Neuronal stem cell (in vitro differentiated cells): ENCODE measurements around the gene SMYD3.

ENCODE experiments used
- DNase-seq: peaks from one replicate; pipeline ENCODE4 v3.0.0-alpha.2; 2013; ENCODE audit warnings: low spot score
- H2AFZ ChIP-seq: one replicate; pipeline ENCODE4 v1.6.1; 2013; ENCODE audit warnings: mild to moderate bottlenecking, low read length, inconsistent platforms
- H2AK5ac ChIP-seq: 2 replicates; pipeline ENCODE4 v1.6.1; 2013; ENCODE audit warnings: low read depth, mild to moderate bottlenecking, inconsistent platforms, low read length, moderate library complexity, mixed read lengths
- H2BK120ac ChIP-seq: 2 replicates; pipeline ENCODE4 v1.6.1; 2013; ENCODE audit warnings: low read depth, mild to moderate bottlenecking, inconsistent platforms, low read length, moderate library complexity, mixed read lengths
- H2BK12ac ChIP-seq: one replicate; pipeline ENCODE4 v1.6.1; 2013; ENCODE audit warnings: low read length, inconsistent platforms
- H2BK15ac ChIP-seq: 2 replicates; pipeline ENCODE4 v1.6.1; 2013; ENCODE audit warnings: mild to moderate bottlenecking, low read length, inconsistent platforms, mixed read lengths
- H2BK5ac ChIP-seq: one replicate; pipeline ENCODE4 v1.6.1; 2013; ENCODE audit warnings: inconsistent platforms, mild to moderate bottlenecking, low read length, moderate library complexity
- H3K14ac ChIP-seq: one replicate; pipeline ENCODE4 v1.6.1; 2013; ENCODE audit warnings: low read length, inconsistent platforms
- H3K18ac ChIP-seq: 2 replicates; pipeline ENCODE4 v1.6.1; 2013; ENCODE audit warnings: low read length, inconsistent platforms
- H3K23ac ChIP-seq: 2 replicates; pipeline ENCODE4 v1.6.1; 2013; ENCODE audit warnings: low read depth, mild to moderate bottlenecking, mixed read lengths, low read length, inconsistent platforms; ENCODE audit not compliant: poor library complexity
- H3K27ac ChIP-seq: replicated peaks from 3 replicates; pipeline ENCODE4 v1.5.1; 2013; ENCODE audit warnings: low read length, inconsistent platforms
- H3K27me3 ChIP-seq, 3 experiments: 2 replicates each; pipeline ENCODE4 v1.6.1; 2013; ENCODE audit warnings: low read length in 3 of 3, mild to moderate bottlenecking in 2 of 3, inconsistent platforms in 1 of 3, low read depth in 1 of 3, mixed read lengths in 1 of 3, moderate library complexity in 1 of 3; ENCODE audit not compliant: control insufficient read depth in 3 of 3, insufficient read depth in 3 of 3
- H3K36me3 ChIP-seq, 2 donors: replicated peaks in 1 of 2; 2 replicates each; pipeline ENCODE4 v1.6.1; 2013; ENCODE audit warnings: low read length in 2 of 2; ENCODE audit not compliant: control insufficient read depth in 2 of 2, insufficient read depth in 2 of 2
- H3K4ac ChIP-seq: 2 replicates; pipeline ENCODE4 v1.6.1; 2013; ENCODE audit warnings: inconsistent platforms, mild to moderate bottlenecking, low read length, moderate library complexity
- H3K4me1 ChIP-seq, 2 donors: 1 replicate in 1 of 2; 2 replicates in 1 of 2; pipeline ENCODE4 v1.6.1; 2013; ENCODE audit warnings: low read length in 2 of 2, low read depth in 1 of 2; ENCODE audit not compliant: control insufficient read depth in 2 of 2, insufficient read depth in 1 of 2
- H3K4me2 ChIP-seq: one replicate; pipeline ENCODE4 v1.6.1; 2013; ENCODE audit warnings: mild to moderate bottlenecking, low read length, inconsistent platforms; ENCODE audit not compliant: insufficient read depth, poor library complexity, severe bottlenecking
- H3K4me3 ChIP-seq, 2 donors: 2 replicates each; pipeline ENCODE4 v1.5.1; 2013; ENCODE audit warnings: low read length in 2 of 2, mild to moderate bottlenecking in 2 of 2, inconsistent platforms in 1 of 2, moderate library complexity in 1 of 2
- H3K79me1 ChIP-seq: one replicate; pipeline ENCODE4 v1.6.1; 2013; ENCODE audit warnings: low read depth, mild to moderate bottlenecking, inconsistent platforms, low read length, moderate library complexity
- H3K9ac ChIP-seq: one replicate; pipeline ENCODE4 v1.6.1; 2013; ENCODE audit warnings: mild to moderate bottlenecking, low read depth, low read length, inconsistent platforms; ENCODE audit not compliant: poor library complexity
- H3K9me3 ChIP-seq, 2 donors: replicated peaks in 1 of 2; 2 replicates each; pipeline versions ENCODE3 to v1.6.1; 2013; ENCODE audit warnings: low read length in 2 of 2, mild to moderate bottlenecking in 2 of 2, inconsistent platforms in 1 of 2, low read depth in 1 of 2, mixed read lengths in 1 of 2, moderate library complexity in 1 of 2; ENCODE audit not compliant: control insufficient read depth in 2 of 2, insufficient read depth in 1 of 2
- H4K8ac ChIP-seq: one replicate; pipeline ENCODE4 v1.6.1; 2013; ENCODE audit warnings: low read depth, mild to moderate bottlenecking, inconsistent platforms, low read length, moderate library complexity
- H4K91ac ChIP-seq: one replicate; pipeline ENCODE4 v1.6.1; 2013; ENCODE audit warnings: low read length, low read depth, mild to moderate bottlenecking, inconsistent platforms; ENCODE audit not compliant: poor library complexity
- WGBS, 2 donors: extraction: QIAGEN DNeasy Blood & Tissue Kit; methylation state at CpG; one replicate each; pipeline ENCODE4 v1.1.7; 2013; ENCODE audit warnings: missing lambda C conversion rate in 2 of 2, mixed read lengths in 1 of 2; ENCODE audit not compliant: insufficient read length in 2 of 2, insufficient replicate concordance in 1 of 2; ENCODE audit errors: extremely low coverage in 2 of 2; 5-methylcytosine and 5-hydroxymethylcytosine counted together

Gene SMYD3

DNA sequence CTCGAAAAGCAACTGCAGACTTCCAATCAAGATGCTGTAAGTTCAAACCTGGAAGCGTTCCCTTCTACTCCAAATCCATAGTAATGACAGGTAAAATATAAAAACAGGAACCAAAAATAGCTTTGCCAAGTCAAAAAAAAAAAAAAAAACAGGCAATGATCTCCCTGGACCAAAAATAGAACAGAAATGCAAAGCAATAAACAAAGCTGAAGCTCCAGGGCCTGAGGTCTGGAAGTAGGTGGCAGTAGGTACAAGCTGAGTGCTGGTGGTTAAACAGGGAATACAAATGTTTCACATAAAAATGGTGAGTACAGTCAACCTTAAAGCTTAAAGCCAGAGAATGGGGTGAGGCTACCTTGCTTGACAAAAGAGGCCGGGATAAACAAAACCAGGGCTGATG, 610.8 kb downstream of the SMYD3 start:
- Histone ChIP-seq H4K8ac (no peak overlapping the region), H3K4me3 (no peak overlapping the region), H3K27ac (no peak overlapping the region), H3K9ac (no peak overlapping the region), H3K79me1 (no peaks in the 10 kb centered on the region), H3K18ac (no peak overlapping the region), H2BK5ac (no peak overlapping the region), H2AFZ (no peak overlapping the region), H3K23ac (no peak overlapping the region), H2BK120ac (no peak overlapping the region), H2BK12ac (no peak overlapping the region), H2AK5ac (no peak overlapping the region), H3K27me3 (no peaks in the 10 kb centered on the region), H4K91ac (no peak overlapping the region), H2BK15ac (no peak overlapping the region), H3K4me1 (no peaks in the 10 kb centered on the region), H3K36me3 (no peaks in the 10 kb centered on the region), H3K4me2 (no peak overlapping the region), H3K14ac (no peak overlapping the region), H3K9me3 (no peaks in the 10 kb centered on the region), H3K4ac (no peak overlapping the region)
- DNase-seq: no peak
- WGBS, 2 donors: no CpG with 5 or more reads among the region's 3 CpGs

DNA sequence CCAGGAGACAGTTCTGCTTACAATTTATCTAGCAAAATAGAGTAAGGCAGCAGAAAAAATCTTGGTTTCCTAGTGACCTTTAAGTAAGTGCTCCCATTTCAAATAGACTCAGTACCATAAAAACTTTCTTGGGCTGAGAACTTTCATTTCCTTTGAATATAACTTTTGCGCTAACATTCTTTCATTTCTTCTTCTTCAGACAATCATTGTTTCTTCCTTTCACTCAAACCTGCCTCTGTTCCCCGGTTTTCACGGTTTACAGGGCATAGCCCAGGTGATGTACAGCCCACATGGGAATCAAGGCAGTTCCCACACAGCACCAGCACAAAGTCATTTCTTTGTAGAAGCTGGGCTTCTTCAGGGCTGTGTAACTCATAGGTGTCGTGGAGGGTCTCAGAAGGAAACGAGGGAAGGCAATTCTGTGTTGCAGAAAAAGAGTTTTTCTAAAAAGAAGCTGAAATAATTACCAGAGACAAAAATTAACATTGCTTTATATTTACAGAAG, 611.6 kb downstream of the SMYD3 start:
- Histone ChIP-seq H3K27me3 (no peaks in the 10 kb centered on the region), H3K14ac (no peak overlapping the region), H2BK15ac (no peak overlapping the region), H3K79me1 (no peaks in the 10 kb centered on the region), H2BK12ac (no peak overlapping the region), H3K36me3 (no peaks in the 10 kb centered on the region), H2AK5ac (no peak overlapping the region), H3K4me3 (no peak overlapping the region), H4K91ac (no peak overlapping the region), H3K4me1 (no peaks in the 10 kb centered on the region), H4K8ac (no peak overlapping the region), H2BK5ac (no peak overlapping the region), H2BK120ac (no peak overlapping the region), H3K23ac (no peak overlapping the region), H3K9ac (no peak overlapping the region), H3K18ac (no peak overlapping the region), H3K4me2 (no peak overlapping the region), H3K4ac (no peak overlapping the region), H3K9me3 (no peaks in the 10 kb centered on the region), H2AFZ (no peak overlapping the region), H3K27ac (no peak overlapping the region)
- DNase-seq: no peak
- no CpG with 5 or more reads among the region's 5 CpGs for WGBS, 2 donors

DNA sequence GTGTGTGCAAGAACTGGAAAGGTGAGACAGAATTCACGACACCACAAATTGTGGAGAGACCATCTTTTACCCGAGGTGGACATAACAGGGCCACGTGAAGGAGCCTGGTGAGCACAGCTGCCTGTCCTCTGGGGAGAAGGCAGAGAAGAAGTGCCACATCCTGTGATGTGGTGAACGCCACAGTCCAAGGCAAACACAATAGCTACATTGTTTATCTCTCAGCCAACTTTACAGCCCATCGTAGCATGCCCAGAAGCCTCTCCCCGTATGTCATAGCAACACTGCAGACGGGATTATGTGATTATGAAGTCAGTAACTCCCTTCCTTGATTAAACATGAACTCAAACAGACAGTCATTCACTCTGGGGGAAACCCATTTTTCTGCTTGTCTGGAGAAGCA, 612.2 kb downstream of the SMYD3 start:
- no peak overlapping the region for H3K4me3 ChIP-seq
- no peak overlapping the region for H2AK5ac ChIP-seq
- H3K9me3 ChIP-seq: no peaks in the 10 kb centered on the region
- no peak overlapping the region for H4K91ac ChIP-seq
- H3K14ac ChIP-seq: no peak overlapping the region
- no peak overlapping the region for H2BK120ac ChIP-seq
- H3K27me3 ChIP-seq: no peaks in the 10 kb centered on the region
- H3K9ac ChIP-seq: no peak overlapping the region
- H2BK15ac ChIP-seq: no peak overlapping the region
- H3K23ac ChIP-seq: no peak overlapping the region
- no peaks in the 10 kb centered on the region for H3K4me1 ChIP-seq
- no peak overlapping the region for H2AFZ ChIP-seq
- H2BK5ac ChIP-seq: no peak overlapping the region
- no CpG with 5 or more reads among the region's 7 CpGs for WGBS, 2 donors
- H4K8ac ChIP-seq: no peak overlapping the region
- no peak overlapping the region for H3K18ac ChIP-seq
- no peak overlapping the region for H3K27ac ChIP-seq
- no peaks in the 10 kb centered on the region for H3K36me3 ChIP-seq
- no peaks in the 10 kb centered on the region for H3K79me1 ChIP-seq
- no peak overlapping the region for H2BK12ac ChIP-seq
- DNase-seq: no peak
- no peak overlapping the region for H3K4me2 ChIP-seq
- H3K4ac ChIP-seq: no peak overlapping the region

DNA sequence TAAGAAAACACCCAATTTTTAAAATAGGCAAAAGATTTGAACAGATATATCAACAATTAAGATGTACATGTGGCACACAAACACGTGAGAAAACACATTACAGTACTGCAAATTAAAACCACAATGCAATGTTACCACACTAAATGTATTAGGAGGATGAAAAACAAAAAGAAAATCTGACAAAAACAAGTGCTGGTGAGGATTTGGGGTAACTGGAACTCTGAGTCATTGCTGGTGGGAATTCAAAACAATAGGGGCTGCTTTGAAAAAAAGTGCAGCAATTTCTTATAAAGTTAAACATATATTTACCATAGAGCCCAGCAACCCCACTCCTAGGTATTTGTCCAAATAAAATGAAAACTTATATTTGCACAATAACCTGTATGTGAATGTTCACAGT, 614.1 kb downstream of the SMYD3 start:
- no peak overlapping the region for H4K91ac ChIP-seq
- H2BK120ac ChIP-seq: no peak overlapping the region
- no peak overlapping the region for H3K18ac ChIP-seq
- no peaks in the 10 kb centered on the region for H3K36me3 ChIP-seq
- no peak overlapping the region for H3K4ac ChIP-seq
- H2BK12ac ChIP-seq: no peak overlapping the region
- no peak overlapping the region for H3K27ac ChIP-seq
- no peak overlapping the region for H3K4me3 ChIP-seq
- no peak overlapping the region for H3K14ac ChIP-seq
- no peak overlapping the region for H3K4me2 ChIP-seq
- no peak overlapping the region for H2AFZ ChIP-seq
- no peak overlapping the region for H2BK15ac ChIP-seq
- no peak overlapping the region for H3K9ac ChIP-seq
- no peak for DNase-seq
- no peak overlapping the region for H4K8ac ChIP-seq
- no peak overlapping the region for H2AK5ac ChIP-seq
- no peaks in the 10 kb centered on the region for H3K79me1 ChIP-seq
- no peak overlapping the region for H2BK5ac ChIP-seq
- no CpG with 5 or more reads among the region's 1 CpG for WGBS, 2 donors
- H3K9me3 ChIP-seq: no peaks in the 10 kb centered on the region
- no peaks in the 10 kb centered on the region for H3K4me1 ChIP-seq
- H3K23ac ChIP-seq: no peak overlapping the region
- no peaks in the 10 kb centered on the region for H3K27me3 ChIP-seq
